Nephron progenitor cell (in vitro differentiated cells): Measurements from ENCODE around the gene AMOTL2.

Experiments
- DNase-seq: peaks from one replicate; pipeline ENCODE4 v3.0.0; 2021
- H3K27ac Mint-ChIP-seq: 2 replicates; pipeline ENCODE4 v1.8.0; 2021; ENCODE audit warnings: mild to moderate bottlenecking, moderate library complexity, mixed read lengths
- H3K27me3 Mint-ChIP-seq: 2 replicates; pipeline ENCODE4 v1.8.0; 2021; ENCODE audit warnings: mild to moderate bottlenecking, low read depth, mixed read lengths; ENCODE audit not compliant: poor library complexity
- H3K36me3 Mint-ChIP-seq: 2 replicates; pipeline ENCODE4 v1.8.0; 2021; ENCODE audit warnings: low read depth, mixed read lengths
- H3K4me1 Mint-ChIP-seq: 2 replicates; pipeline ENCODE4 v1.8.0; 2021; ENCODE audit warnings: mixed read lengths
- H3K4me3 Mint-ChIP-seq: 2 replicates; pipeline ENCODE4 v1.8.0; 2021; ENCODE audit warnings: mild to moderate bottlenecking, moderate library complexity, mixed read lengths
- H3K9me3 Mint-ChIP-seq: 2 replicates; pipeline ENCODE4 v1.8.0; 2021; ENCODE audit warnings: mild to moderate bottlenecking, moderate library complexity, mixed read lengths
- CTCF ChIP-seq: fragments of 200-600 bp; sonication (generic); IDR thresholded peaks from 2 replicates; pipeline ENCODE4 v1.5.0; 2021; ENCODE audit warnings: antibody characterized with exemption

Gene AMOTL2

DNA sequence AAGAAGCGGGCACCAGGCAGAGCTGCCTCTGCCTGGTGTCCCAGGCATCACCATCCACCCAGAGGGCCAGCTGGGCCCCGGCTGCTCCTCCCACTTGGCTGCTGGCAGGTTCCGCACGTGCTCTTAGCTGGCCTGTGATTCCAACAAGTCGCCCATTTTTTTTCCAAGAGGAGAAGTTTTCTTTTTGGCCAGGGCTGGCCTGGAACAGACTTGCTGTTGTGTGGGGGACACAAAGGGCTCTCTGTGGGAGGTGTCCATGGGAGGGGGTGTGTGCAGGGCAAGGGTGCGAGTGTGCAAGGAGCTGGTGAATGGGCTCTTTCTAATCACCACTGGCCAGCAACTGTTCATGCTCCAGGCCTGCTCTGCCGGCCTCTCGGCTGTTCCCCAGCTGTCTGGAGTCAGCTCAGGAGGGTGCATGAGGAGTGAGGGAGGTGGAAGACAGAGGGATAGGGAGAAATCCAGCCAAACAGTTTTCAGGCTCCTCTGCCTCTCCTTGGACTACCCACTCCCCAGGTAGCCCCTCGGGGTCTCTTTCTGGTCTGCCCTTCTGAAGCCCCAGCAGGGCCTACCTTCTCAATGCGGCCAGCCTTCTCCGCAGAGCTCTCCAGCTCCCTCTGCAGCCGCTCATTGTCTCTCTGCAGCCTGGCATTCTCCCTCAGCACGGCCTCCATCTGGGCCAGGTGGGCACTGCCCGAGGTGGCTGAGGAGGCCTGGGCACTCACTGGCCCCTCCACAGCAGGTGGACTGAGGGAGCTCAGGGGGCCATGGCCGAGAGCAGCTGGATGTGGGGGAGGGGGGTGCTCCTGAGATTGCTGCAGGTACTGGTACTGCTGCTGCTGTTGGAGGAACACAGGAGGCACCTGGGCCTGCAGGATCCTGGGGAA is 7.1 kb downstream of the AMOTL2 start:
- no peak overlapping the region for H3K27ac Mint-ChIP-seq
- H3K4me3 Mint-ChIP-seq = no peak overlapping the region
- no peak for DNase-seq
- peaks cover 60% of the 10 kb centered on the region for H3K36me3 Mint-ChIP-seq
- no peak for TF ChIP-seq CTCF
- peaks cover 70% of the 10 kb centered on the region for H3K4me1 Mint-ChIP-seq
- peaks cover 20% of the 10 kb centered on the region for H3K27me3 Mint-ChIP-seq
- no peaks in the 10 kb centered on the region for H3K9me3 Mint-ChIP-seq

DNA sequence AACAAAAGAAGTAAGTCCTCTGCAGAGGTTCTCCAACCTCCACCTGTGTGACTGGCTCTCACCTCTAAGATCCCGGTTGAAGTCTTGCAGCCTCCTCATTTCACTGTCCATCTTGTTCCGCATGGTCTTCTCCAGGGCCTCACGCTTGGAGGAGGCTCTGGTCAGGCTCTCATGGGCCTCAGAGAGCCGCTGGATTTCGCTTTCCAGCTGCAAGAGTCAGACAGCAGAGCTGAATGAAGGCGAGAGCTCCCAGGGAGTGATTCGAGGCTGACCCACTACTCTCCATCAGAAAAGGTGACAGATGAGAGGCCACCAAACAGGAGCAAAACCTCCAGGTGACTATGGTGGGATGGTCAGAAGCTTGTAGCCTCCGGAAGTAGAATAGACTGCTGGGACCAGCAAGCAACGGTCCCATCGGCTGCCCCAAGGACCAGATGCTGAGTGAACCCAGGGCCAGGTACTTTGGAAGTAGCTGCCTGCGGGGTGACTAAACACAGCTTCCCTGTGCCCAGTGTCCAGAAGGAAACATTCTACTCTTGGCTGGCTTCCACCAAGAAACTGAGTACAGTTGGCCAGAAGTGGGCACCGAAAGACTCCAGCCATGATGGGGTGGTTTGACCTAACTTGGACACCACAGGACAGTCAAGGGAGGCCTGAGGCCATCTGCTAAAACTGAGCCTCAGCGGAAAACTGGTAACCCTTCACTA is 7.9 kb downstream of the AMOTL2 start:
- Mint-ChIP-seq H3K27ac (no peak overlapping the region), H3K9me3 (no peaks in the 10 kb centered on the region), H3K4me3 (no peak overlapping the region), H3K27me3 (peaks cover 20% of the 10 kb centered on the region), H3K4me1 (peaks cover 62% of the 10 kb centered on the region), H3K36me3 (peaks cover 66% of the 10 kb centered on the region)
- TF ChIP-seq CTCF = no peak
- DNase-seq = no peak

DNA sequence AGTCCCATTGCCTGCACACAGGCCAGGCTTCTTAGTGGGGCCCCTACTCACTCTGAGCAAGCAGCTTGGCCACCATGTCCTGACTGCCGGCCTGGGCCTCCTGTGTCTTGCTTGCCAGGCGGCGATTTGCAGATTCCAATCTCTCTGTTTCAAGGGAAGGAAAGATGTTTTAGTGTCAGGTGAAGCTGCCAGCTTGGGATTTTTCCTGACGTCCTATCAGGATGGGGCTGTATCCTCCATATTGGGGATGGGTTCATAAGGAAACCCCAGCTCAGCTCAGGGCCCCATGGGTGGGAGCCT is 8.5 kb downstream of the AMOTL2 start:
- peaks cover 63% of the 10 kb centered on the region for H3K36me3 Mint-ChIP-seq

DNA sequence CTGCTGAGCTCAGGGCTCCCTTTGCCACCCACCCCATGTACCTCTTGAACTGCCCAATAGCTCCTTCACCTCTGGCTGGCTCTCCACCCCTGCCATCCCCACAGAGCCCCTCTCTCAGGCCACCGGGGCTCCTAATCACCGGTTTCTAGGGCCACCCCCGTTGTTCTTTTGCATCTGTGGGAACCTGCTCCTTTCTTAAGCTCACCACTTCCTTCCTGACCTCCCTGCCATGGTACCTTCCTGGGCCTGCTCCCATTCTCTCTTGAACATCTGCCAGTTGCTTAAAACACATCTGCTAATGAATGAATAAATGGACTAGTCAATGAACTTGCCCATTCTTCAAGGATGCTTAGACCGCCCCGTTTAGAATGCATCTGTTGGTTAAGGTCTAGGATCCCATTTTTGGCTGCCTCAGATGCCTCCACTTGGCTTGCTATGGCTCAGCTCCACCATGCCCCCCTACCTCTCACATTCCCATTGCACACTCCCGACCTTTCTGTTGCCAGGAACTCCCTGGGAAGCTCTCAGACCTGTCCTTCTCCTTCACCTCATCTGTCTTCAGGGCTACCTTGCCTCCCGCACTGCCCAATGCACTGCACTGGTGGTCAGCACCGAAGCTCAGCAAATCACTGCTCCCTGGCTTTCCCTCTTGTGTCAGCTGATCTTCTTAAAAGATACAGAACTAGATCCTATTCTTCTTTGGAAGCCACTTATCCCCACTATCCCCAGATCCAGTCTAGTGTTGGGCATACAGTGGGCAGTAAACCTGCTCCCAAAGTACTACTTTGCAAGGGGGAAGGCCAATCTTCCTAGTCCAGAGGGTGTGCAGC is 9.1 kb downstream of the AMOTL2 start:
- Mint-ChIP-seq H3K4me1 (peaks cover 61% of the 10 kb centered on the region), H3K27me3 (peaks cover 20% of the 10 kb centered on the region), H3K27ac (peak overlapping the region; percentile 64), H3K4me3 (peak overlapping the region; percentile 68), H3K36me3 (peaks cover 64% of the 10 kb centered on the region), H3K9me3 (no peaks in the 10 kb centered on the region)
- no peak for DNase-seq
- TF ChIP-seq CTCF = no peak

More for the DNA sequence above, 8.5 kb downstream of the AMOTL2 start:
- no peak for TF ChIP-seq CTCF
- Mint-ChIP-seq H3K9me3 (no peaks in the 10 kb centered on the region), H3K4me3 (peak overlapping the region; percentile 30), H3K27me3 (peaks cover 20% of the 10 kb centered on the region), H3K27ac (no peak overlapping the region), H3K4me1 (peaks cover 59% of the 10 kb centered on the region)
- DNase-seq = no peak

DNA sequence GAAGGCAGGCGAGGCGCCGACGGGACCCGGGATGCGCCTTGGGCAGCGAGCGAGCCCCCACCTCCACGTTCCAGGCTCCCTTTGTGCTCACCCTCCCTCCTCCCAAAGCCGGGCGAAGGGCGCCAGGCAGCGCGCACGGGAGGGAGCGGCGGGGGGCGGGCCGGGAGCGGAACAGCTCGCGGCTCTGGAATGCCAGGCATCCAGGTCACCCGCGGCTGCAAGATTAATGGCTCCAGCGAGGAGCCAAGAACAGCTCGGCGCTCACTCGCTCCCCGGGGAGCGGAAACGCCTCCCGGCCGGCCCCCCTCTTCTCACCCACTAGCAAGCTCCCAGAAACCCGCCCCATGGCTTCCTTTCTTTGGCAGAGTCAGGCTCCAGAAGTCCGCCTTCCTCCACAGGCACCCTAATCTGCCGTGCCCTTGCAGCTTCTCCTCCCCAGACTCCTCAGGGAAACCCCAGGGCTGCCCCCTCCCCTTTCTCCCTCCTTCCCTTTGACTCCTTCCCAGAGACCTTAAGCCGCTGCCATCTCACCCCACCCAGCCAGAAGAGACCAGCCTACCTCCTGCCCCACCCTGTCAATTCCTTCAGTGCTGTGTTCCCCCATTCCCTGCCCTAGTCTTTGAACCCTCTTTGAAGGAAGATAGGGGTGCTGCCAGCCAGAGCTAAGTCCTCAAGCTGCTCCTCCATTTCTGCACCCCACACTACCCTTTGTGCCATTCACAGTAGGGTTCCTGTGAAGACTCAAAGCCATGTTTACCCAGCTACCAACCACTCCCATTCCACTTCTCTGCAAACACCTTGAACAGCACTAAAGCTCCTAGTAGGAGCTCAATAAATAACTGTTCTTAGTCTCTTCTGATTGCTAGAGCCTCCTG is 9.9 kb downstream of the AMOTL2 start:
- Mint-ChIP-seq H3K9me3 (no peaks in the 10 kb centered on the region), H3K27me3 (peaks cover 14% of the 10 kb centered on the region), H3K4me1 (peaks cover 59% of the 10 kb centered on the region), H3K27ac (peak overlapping the region; percentile 96), H3K4me3 (peak overlapping the region; percentile 70), H3K36me3 (peaks cover 59% of the 10 kb centered on the region)
- TF ChIP-seq CTCF = no peak
- DNase-seq = peak; percentile 95
